C1 segment of cervical spinal cord (tissue), 14 donors: ENCODE measurements around the gene CCL1.

Experiments
- DNase-seq, 14 donors: peaks; one replicate each; lab custom pipeline; 2025; lab: John Stamatoyannopoulos, UW

The CCL1 gene

DNA sequence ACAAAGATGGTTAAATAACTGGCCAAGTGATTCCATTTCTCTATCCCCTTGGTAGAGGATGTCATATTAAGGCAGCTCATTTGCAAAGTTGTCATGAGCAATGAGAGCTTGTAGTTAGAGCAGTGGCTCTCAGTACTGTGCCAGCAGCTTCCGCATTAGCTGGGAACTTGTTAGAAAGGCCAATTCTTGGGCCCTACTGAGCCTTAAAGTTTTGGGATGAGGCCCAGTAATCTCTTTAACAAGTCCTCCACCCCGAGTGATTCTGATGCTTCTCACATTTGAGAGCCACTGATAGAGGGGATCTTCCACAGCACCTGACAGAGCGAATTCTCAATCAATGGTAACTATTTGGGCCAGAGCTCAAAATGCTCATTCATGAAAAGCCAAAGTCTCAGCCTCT is 20.2 kb upstream of the CCL1 start:
- DNase-seq, result no peak

DNA sequence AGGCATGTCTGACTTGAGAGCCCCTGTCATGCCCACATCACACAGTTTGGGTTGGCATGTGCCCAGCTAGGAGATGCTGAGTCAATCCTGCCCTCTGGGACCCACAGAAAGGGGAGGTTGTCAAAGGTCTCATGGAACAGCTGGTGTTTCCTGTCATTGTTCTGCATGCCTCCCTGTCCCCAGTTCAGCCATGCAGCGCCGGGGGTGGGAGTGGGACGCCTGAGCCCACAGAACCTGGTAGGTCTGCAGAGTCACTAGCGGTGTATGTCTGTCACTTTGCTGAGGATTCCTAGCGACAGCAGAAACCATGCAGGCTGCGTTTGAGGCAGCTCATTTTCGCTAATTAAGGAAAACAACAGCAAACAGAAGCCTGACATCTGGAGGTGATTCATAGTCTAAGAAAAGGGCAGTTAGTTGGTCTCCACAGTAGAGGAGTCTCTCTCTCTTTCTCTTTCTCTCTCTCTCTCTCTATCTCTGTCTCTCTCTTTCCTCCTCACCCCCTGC is 19.6 kb upstream of the CCL1 start:
- DNase-seq, result no peak

DNA sequence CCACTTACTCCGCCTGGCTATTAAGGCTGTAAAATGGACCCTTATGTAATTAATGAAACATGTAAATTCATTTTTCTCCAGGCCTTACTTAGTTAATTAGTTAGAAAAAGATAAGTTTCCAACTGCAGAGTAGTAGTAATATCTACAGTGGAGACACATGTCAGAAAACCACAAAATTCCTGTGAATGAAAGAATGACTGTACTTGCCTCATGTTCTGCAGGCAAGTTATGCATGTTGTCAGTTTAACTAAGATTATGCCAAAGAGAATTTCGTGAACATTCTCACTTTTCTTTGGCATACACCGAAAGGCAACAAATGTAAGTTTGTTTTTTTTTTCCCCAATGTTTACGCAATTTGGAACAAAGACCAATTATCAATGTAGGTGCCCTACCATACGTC is 16.8 kb upstream of the CCL1 start:
- DNase-seq, result no peak

DNA sequence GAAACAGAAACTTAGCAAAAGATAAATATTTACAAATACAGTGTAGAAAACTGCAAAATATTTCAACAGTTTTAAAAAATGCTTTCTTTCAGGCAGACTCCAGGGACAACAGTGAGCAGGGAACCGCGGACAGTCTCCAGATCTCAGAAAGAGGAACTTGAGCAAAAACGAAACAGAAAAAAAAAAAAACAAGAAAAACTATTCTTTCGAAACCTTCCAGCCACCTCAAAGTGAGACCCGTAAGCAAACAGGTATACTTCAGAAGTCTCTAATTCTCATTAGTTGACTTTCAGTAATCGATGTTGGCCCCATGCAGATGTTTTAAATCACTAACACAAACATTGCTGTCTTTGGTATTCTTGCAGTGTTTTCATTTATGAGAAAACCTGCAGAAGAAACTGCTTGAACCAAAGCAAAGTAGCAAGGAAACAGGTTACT is 15.7 kb upstream of the CCL1 start:
- no peak for DNase-seq

DNA sequence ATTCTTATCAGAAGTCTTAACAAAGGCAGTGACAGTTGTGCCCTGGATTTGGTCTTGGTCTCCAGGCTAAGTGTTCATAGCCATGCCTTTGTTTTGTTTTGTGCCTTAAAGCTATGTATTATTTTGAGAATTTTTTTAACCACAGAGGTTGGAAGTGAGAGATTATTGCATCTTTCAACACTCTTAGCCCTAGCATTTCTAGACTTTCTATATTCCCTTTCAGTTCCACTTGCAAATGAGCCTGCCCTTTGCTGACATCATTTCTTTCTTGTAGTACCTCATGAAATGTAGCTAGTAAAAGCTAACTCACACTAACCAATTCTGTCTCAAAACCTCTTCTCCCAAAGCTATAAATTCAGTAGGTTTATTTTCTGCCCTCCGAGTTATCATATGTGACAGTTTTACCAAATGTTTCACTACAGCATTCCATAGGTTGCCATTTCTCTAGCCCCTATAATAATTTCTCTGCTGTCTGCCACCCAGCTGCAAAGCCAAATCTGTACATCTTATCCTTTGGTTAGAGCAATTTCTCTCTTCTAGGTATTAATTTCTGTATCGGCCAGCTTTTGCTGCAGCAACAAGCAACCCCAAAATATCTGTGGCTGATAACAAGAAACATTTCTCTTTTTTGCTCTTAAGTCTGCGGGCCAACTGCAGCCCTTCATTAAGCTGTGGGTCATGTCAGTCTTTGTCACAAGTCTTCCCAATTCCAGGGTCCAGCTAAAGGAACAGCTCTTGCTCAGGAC is 14.2 kb upstream of the CCL1 start:
- DNase-seq, result no peak

DNA sequence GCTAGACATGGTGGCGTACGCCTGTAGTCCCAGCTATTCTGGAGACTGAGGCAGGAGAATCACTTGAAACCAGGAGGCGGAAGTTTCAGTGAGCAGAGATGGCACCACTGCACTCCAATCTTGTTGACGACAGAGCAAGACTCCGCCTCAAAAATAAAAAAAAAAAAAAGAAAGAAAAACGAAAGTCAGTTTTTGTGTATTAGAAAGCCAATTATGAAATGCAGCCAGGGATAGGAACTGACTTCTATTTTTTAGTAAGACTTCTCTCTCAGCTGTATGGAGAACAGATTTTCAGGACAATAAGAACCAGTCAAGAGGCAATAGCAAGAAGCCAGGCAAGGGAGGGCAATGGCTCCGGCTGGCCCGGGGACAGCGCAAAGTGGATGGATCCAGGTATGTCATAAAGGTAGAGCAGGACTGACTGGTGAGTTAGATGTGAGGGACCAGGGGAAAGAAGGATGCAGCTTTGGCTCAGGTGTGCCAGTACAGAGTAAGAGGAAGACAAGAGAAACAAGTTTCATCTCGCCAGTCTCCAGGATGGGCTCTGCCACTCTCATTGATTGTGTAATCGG is 12.5 kb upstream of the CCL1 start:
- DNase-seq, result no peak

DNA sequence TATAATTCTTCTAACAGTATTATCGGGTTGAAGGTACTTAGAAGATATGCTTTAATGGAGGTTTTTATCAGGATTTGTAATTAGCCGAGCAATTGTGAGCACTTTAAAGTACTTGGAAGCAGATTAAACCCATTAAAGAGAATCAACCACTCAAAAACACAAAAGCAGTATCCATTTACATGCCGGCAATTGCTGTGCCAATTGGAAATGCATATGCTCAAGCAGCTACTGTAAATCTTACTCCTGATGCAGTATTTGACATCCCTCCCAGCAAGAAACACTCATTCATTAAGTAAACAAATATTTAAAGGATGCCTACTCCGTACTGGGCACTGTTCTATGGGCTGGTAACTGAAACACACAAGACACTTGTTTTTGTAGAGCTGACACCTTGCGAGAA is 11.4 kb upstream of the CCL1 start:
- DNase-seq, result no peak

DNA sequence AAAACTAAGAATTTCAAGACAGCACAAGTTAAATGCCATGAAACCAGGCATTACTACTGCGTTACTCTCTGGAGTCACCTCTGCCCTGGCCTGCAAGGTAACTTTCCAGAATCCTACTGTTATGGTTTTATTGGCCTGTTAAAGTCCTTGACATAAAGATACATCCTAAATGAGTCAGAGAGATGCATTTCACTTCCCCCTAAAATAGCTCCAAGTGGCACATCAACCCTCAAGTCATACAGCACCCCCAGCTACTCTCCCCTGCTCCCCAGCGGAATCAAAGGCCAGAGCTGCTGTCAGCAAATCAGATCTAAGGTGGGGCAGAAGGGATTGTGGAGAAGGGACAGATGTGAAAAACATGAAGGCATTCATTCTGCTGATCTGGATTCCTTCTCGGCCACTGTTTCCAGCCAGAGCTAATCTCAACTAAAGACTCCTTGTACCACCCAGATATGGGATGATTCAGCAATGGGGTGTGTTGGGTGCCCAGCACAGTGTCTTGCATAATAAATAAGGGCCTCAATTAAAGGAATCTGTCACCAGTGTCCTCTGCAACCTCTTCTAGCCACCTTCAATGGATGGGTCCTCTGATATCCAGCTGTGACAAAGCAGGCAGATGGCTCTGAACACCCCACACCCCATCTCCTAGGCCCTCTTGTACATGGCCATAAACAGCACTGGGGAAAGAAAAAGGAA is 8.5 kb upstream of the CCL1 start:
- no peak for DNase-seq

DNA sequence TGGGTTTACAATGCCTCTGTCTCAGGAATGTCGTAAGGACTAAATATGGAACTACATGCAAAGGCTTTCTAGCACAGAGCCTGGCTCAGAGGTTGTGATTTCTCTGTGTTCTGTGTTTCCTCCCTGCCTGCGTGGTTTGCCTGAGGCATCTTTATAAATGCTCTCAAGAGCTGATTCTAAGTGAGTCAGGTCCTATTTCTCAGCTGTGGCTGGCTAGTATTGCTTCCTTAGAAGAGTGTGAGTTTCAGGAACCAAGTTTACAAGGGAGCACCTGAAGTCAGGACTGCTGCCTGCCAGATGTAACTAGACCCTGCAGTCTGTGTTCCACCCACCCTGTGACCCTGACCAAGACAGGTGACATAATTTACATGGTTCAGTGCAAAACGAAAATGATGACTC is 8.0 kb upstream of the CCL1 start:
- no peak for DNase-seq

DNA sequence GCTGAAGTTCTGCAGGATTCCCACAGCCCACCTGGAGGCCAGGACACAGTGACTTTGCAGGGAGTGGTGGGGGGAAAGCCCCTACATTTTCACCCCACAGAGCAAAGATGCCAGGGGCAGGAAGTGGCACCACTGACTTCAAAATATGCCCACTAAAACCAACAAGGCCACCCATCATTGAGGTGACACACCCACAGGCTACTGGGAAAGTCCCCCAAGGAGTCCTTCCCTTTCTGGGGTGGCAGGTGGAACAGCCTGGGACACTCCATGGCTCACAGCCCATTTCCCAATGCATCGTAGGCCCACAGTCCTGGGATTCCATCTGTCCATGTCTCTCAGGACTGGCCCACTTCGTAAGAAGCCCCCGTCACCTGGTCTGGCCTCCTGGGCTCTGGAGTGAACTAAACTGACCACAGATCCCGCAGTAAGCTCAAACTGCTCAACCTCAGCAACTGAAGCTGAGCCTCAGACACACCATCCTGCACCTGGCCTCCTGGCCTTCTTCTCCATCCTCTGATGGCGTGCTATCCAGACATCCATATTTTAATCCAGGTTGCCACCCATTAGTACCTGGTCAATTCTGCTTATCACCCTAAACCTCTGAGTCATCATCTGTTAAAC is 7.5 kb upstream of the CCL1 start:
- DNase-seq, result no peak

DNA sequence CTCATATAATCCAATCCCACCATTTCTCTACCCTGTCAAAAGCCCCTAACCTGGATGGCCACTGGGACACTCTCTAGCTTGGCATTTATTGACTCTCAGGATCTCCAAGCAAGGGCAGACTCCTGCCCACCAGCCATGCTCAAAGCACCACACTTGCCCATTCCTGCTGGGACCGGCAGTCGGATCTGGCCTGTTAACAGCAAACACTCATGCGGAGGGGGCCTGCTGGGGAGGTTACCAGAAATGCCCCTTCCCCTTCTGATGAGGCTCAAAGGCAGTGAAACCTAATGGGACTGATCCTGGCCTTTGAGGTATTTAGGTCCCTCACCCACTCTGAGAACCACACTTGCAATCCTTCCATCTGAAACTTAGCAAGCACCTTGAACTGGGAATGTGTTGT is 6.5 kb upstream of the CCL1 start:
- DNase-seq, result no peak

DNA sequence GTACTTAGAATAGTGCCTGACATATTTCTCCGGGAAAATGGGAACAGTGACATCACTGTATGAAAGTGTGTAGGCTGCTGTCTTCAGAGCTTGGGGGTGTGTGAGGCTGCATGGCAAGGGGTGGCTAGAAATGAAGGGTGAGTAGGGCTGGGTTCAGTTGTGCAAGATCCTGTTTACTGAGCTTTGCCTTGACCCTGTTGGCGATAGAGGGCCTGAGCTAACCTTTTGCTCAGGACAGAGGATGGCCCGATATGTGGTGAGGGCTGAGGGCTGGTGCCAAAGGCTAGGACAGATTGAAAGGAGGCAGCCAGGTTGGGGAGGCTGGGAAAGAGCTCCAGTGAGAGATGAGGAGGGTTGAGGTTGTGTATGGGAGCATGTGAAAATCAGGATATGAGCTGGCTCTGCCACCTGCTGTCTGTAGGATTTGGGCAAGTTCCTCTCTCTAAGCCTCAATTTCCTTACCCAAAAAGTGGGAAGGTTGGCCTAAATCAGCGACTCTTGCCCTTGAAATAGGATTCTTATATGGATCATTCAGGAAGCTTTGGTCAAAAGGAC is 6.0 kb upstream of the CCL1 start:
- DNase-seq, result no peak

DNA sequence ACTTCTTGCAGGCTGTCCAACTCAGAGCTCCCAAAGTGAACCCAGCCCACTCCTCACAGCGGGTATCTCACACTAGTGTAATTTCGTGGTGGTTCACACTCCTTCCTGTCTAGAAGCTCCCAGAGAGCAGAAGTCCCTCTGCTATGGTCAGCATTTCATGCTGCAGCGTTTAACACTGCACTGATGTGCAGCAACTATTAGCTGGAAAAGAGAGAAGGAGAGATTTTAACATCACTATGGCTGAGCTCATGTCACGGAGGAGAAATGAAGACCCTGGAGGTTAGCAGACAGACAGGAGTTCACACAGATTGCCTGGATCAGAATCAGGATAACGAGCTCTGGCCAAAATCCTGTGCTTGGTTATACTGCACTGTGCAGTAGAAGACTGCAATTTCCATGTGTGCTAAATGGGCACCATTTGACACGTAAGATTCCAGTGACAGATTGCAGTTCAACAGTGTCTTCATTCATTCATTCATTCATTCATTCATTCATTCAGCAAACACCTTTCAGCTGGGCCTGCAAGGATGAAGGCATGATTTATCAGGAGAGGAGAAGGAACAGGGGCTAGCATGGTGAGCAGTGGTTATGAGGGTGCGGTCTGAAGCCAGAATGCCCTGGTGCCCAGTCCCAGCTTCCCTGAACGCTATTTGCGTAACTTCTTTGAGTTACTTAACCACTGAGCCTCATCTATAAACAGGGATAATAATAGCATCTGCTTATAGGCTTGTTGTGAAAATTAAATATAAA is 5.3 kb upstream of the CCL1 start:
- DNase-seq, result no peak

DNA sequence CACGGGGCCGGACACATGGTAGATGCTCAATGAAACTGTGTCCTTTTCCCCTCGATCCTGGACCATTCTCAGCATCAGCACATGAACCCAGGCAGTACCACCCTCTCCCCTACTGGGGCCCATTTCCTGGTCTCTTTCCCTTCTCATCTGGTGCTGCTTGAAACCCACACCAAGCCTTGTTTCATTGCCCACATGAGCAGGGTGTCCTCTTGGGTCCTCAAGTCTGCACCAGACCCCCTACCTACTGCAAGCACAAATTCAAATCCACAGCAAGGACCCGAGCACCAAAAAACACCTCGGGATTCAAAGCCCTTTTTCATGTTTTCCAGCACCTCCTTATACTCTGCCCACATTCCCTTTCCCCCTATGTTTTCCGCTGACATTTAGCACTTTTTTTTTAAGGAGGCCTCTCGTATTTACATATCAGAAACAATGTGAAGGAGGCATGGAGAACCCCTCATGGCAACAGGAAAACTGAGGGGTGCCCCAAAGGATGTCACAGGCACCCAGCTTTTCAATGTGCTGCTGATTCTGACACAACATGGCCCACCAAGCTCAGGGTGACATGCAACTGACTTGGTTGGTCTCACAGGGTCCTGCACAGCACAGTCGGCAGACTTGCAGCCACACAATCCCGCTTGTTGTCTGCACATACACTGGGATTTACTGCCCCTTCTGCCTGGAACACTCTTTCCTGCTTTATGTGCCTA is 4.6 kb upstream of the CCL1 start:
- DNase-seq, result no peak

DNA sequence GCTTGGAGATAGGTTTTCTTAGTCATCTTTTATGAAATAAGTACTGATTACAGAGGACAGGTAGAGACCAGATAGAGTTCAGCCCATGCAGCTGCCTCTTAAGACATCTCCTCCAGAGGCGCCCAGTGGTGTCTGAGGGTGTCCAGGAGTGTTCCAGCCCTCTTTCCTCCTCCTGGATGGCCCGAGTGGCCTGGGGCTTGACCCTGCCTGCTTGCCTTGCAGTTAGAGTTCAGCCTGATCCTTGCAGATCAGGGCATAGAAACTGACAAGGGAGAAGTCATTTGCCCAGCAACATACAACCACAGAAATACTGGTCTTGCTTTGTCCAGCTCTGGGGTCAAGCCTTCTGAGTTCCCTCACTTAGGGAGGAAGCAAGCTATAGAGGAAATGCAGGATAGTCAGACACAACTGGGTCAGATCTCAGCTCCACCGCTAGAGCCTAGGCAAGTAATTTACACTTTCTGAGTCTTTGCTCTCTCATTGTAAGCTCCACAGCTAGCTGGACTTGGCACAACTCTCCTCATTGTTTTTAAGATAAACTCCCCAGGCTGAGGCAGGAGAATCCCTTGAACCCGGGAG is 3.6 kb upstream of the CCL1 start:
- no peak for DNase-seq

DNA sequence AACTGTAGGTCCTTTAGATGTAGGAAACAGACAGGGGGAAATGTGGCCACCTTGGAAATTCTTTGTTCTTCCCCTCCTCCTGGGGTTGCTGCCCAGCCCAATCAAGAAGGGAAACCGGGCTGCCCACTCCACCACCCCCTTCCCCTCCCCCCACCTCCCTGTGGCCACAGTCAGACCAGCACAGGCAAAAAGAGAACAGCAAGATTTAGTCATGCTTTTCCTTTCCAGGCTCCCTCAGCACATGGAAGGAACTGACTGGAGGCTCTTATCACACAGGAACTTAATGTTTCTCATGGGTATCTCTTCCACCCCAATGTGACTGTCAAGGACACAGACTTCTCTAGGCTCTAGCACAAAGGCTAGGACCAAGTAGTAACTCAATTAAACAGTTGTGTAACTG is 3.0 kb upstream of the CCL1 start:
- no peak for DNase-seq

DNA sequence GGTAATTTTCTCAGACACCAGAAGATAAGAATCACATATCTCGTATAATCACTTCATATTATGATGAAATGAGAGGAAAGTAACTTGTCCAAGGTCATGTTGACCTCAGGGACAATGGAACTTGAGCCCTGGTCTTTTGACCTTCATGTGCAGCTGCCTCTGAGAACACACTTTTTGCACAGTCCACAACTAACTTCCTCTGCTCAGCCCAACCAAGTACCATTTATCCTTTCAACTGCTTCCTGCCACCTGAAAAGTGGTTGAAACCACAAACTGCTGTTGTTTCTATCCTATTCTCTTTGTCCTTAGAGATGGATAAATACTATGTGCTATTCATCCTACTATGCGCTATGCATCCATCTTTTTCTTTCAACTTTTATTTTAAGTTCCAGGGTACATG is 2.3 kb upstream of the CCL1 start:
- DNase-seq, result no peak

DNA sequence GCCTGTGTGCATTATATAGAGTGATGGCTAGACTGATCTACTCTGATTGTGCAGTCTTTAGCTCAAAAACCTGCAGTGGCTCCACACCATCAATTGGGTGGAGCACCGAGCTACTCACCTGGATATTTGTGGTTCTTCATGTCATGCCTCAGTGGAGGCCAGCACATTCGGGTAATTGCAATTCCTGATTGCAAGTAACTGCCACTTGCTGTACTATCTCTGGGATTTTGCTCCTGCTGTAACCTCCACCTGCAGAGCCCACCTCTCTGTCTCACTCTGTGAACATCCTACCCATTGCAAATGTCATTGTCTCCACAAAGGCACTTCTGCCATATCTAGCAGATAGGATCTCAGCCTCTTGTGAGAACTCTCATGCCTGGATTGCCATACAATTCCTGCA is 1.7 kb upstream of the CCL1 start:
- no peak for DNase-seq

DNA sequence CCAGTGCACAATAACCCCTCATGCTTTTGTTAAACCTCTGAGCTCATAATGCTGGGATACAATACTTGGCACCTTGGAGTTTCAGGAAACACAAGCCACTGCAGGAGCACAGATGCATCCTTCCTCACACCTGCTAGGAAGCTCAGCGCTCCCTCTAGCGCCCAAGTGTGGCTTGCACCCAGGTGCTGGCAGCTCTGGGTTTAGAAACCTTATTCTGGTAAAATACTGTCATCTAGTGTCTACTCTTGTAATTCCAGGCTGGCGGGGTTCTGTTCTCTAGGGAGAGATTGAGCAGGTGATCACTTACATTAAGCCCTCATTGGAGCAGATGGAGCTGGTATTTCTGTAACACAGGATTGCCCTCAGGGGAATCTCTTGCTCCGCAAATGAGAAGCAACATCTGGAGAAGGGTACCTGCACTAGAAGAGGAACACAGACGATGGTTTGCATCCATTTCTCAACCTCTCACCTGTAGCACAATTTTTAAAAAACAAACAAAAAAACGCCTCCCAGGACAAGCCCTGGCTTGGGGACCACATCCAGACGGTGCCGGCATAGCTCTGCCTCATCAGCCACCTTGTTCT is 1.5 kb downstream of the CCL1 start:
- DNase-seq, result peak in 9 of 14 donors; percentile 8 to 56 (median 23)
